NCI-H1105 treated with DMSO at 0.1 percent for 48 hours (cell line): ENCODE data around the gene RPH3AL.
"Not testable (repeated sequence)": the region's sequence is repeated elsewhere in the genome, so short reads cannot be mapped to it uniquely, and the experiment has no call there.

ENCODE experiments used
- DNase-seq: peaks from one replicate; lab custom pipeline; 2025; lab: John Stamatoyannopoulos, UW

The RPH3AL gene

DNA sequence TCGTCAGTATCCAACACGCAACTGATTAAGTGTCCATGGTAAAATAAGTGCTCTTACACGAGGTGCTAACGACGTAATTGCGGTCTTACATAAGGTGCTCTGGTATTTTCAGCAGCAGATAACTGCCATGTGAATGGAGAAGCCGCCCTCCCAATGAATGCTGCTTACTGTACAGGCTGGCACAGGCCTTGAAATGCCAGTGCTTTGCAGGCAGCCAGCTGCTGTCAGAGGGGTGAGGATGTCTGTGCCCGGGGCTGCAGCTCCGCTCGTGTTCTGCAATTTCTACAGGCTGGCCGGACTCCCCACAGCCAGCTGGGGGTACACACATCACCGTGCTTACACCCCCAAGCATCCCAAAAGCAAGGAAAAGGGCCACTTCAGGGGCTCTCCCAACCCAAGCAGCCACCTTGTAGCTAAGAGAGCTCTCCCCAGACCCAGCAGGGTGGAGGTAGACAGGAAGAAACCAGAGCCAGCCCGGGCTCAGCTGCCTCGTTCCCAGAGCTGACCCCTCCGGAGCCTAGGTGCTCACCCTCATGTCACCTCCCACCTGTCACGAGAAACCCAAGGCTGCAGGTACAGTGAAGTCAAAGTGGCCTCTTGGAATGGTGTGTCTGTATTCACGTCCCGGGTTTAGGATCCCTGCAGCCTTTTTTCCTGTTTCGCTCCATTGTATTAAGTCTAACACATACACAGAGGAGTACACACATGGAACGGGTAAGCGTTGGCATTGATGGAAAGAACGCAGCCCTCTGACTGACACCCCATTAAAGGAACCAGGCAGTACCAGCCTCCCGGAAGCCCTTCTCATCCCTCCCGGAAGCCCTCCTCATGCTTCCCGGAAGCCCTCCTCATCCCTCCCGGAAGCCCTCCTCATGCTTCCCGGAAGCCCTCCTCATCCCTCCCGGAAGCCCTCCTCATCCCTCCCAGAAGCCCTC is 27.2 kb upstream of the RPH3AL start:
- no peak for DNase-seq

DNA sequence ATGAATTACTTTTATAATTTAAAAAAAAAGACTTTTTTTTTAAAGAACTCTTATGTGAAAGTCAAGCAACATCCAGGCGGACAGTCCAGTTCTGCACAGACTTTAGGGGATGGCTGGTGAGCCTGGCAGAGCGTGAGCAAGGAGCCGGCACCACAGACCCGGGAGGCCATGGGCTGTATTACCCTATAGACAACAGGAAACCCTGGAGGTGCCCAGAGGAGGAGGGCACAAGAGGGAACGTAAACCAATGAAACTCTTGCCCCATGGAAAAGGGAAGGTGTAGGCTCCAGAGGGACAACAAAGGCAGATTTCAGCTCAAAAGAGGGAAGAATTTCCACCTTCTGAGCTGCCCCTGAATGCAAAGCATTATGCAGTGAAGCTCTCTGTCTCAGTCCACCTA is 25.5 kb upstream of the RPH3AL start:
- no peak for DNase-seq

- no peak for DNase-seq
Observed at GRCh38 chr17:376936-377863, 24.6 kb upstream of the RPH3AL start.

GRCh38 chr17:373613-374230 is 21.1 kb upstream of the RPH3AL start:
- DNase-seq, result no peak

DNA sequence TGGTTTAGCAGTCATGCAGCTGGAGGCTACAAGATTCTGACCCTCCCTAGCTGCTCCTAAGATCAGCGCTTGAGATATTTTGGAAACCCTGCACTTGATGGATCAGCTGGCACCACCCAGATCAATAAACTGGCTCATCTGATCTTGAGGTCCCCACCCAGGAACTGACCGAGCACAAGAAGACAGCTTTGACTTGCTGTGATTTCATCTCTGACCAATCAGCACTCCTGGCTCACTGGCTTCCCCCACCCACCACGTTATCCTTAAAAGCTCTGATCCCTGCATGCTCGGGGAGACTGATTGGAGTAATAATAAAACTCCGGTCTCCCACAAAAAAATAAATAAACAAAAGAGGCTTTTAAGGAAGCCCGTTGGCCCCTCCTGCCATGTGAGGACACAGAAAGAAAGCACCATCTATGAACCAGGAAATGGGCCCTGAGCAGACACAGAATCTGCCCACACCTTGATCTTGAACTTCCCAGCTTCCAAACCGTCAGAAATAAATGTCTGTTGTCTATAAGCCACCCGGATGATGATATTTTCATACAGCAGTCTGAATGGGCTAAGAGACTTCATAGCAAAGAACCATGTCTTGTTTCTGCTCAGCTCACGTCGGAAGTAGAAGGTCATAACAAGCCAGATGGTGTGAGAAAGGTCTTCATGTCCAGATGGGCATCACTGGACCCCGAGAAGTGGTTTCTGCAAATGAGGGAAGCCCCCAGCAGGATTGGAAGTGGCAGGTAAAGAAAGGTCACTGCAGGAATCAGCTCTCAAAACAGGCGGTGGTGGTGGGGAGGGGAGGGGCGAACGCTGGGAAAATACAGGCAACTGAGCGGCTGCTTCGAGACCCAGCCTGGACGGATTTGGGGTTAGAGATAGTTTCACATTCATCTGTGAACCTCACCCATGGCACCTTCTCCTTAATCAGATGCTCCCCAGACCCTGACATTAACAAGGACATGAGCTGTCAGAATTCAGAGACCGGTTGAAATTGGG is 19.8 kb upstream of the RPH3AL start:
- DNase-seq, result no peak

DNA sequence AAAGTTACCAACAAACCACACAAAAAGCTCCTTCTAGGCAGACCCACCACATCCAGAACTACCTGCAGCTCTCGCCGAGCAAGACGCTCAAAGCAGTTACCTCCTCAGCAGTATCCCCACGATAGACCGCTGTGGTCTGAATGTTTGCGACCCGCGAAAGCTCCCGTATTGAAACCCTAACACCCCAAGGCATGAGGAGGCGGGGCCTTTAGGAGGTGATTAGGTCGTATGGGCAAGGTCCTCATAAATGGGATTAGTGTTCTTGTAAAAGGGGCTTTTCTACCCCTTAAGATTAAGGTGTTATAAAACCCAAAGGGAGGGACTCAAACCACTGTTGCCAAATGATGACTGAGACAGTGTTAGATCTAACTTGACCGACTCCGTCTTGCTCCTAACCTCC is 19.0 kb upstream of the RPH3AL start:
- DNase-seq, result no peak

DNA sequence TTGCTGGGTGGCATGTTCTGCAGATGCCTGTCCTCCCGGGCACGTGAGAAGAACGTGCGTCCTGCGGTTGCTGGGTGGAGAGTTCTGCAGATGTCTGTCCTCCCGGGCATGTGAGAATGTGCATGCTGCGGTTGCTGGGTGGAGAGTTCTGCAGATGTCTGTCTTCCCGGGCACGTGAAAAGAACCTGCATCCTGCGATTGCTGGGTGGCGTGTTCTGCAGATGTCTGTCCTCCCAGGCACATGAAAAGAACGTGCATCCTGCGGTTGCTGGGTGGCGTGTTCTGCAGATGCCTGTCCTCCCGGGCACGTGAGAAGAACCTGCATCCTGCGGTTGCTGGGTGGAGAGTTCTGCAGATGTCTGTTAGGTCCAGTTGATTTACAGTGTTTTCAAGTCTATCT is 15.0 kb upstream of the RPH3AL start:
- DNase-seq, result not testable (repeated sequence)

- DNase-seq, result not testable (repeated sequence)
Observed at GRCh38 chr17:366657-367615, 14.3 kb upstream of the RPH3AL start.

GRCh38 chr17:364766-365165 is 12.2 kb upstream of the RPH3AL start:
- no peak for DNase-seq

DNA sequence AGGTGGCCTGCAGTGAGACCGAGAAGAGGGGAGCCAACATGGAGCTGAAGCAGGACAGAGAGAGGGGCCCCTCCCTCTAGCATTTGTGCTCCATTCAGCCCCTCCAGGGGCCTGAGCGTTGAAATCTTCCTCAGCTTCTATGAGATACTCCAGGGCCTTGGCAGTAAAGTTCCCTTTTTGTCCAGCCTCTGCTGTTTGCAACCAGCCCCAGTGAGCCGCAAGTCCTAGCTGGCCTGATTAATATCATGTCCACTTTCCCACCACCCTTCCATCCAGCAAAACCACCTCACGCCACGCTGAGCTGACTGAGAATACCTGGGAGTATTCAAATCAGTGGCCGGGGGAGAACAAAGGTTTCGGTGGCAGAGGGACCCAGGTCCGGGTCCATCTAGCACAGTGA is 11.7 kb upstream of the RPH3AL start:
- DNase-seq, result no peak

GRCh38 chr17:362721-363120 is 10.1 kb upstream of the RPH3AL start:
- DNase-seq, result no peak

DNA sequence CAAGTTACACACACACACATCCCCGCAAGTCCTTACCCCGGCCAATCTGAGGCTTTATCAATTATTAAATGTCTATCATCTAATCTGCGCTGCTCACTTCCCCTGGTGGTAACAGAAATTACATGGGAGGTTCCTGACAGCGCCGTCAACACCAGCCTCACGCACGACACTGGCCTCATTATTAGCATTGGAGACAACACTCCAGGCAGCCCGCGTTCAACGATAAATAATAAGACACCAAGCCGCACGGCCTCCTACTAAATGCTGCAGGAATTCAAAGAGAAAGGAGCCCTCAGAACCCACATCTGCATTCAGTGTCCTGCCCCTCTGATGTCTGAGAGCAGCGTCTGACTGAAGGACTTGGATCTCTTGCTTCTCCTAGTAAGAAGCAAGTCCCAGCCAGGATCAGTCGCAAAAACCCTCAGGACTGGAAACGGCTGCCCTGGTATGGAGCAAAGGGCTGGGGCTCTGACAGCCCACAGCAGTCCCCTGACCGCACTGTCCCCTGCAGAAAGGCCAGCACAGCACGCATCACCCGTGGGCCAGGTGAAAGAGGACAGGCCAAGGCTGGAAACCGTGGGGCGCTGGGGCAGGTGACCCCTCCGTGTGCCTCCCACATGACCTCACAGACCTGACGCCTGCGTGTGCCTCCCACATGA is 7.6 kb upstream of the RPH3AL start:
- DNase-seq, result no peak

DNA sequence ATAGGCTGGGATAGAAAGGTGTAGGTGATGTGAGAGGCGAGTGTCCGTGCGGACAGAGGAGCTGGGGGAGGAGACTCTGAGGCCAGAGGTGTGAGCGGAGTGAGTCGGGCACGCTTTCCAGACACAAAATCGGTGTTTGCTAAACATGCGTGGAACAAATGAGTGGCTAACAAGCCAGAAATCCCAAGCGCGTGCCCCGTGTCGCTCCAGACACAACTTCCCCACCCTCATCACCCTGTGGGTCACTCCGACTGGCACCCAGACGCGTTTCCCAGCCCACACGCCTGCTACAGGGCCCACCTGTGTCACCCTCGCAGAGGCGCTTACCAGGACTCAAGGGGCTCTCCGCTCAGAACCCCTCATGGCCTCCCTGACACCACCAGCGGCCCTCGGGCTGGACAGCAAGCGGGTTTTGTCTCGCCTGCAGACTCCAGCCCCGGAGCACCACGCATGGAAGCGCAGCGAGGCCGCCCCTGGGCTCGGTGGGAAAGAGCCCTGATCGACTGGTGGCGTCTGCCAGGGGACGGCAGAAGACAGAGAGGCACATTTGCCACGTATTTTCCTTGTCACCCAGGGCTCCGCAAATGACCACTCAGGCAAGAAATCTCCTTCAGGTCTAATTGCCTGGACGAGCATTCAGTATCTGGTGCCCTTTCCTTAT is 6.0 kb upstream of the RPH3AL start:
- no peak for DNase-seq

GRCh38 chr17:357644-358043 is 5.0 kb upstream of the RPH3AL start:
- DNase-seq, result no peak

GRCh38 chr17:356671-357434 is 4.2 kb upstream of the RPH3AL start:
- DNase-seq, result no peak

GRCh38 chr17:354651-355556 is 2.3 kb upstream of the RPH3AL start:
- no peak for DNase-seq

GRCh38 chr17:353838-354234 is 1.2 kb upstream of the RPH3AL start:
- no peak for DNase-seq
